ENCODE data around the gene AJUBA. TPM values are rescaled to one million over a fixed set of nuclear protein-coding genes. Genes with fewer than 3 reads are reported as not detected.

AJUBA gene
- 20.2 and 32.7 TPM in 2 replicates for total RNA-seq (2022)
- Bru-seq, nascent RNA = percentile 69 among the genes with signal in this experiment
- BruChase-seq, experiment 1, labeled RNA remaining after a 6-hour chase = percentile 94 among the genes with signal in this experiment
- BruChase-seq, experiment 2, labeled RNA remaining after a 2-hour chase = percentile 97 among the genes with signal in this experiment
- long read RNA-seq, full-length matches to known transcripts = 14 of 20 reads
- long read RNA-seq, partial matches to known transcripts = 5 of 20 reads
- long read RNA-seq, other reads (novel, unspliced or antisense) = 1 of 20 reads

- no peak within 1 kb of the TSS for H3K4me3 Mint-ChIP-seq (ENCODE audit: low read depth, unreplicated experiment)
- BruUV-seq (replicated peaks) = no TSS peak
- intact Hi-C loops (cut with micrococcal nuclease; ENCODE audit: unreplicated experiment) = loop anchor here (1.0 to 5.0 kb wide), 3 partner anchors 9 to 425 kb away; no protein-coding TSS in a partner anchor
- peaks cover 29% of the 10 kb centered on the region for H3K36me3 Mint-ChIP-seq (ENCODE audit: insufficient read depth, unreplicated experiment)
- TF ChIP-seq CTCF (IDR thresholded peaks at IDR 0.05; ENCODE audit: unreplicated experiment) = no peak
- DNase-seq = peak; percentile 90
- no peaks in the 10 kb centered on the region for H3K27me3 Mint-ChIP-seq (ENCODE audit: unreplicated experiment)
- H3K9me3 Mint-ChIP-seq (ENCODE audit: low read depth, unreplicated experiment) = no peaks in the 10 kb centered on the region
- CTCF ChIA-PET = interaction anchor here (0.6 to 2.6 kb wide), 9 partner anchors 9 to 160 kb away, joined by 3 to 10 read pairs (median 5); partner anchors contain the start of genes CDH24, HAUS4 and PRMT5
- H3K27ac Mint-ChIP-seq (ENCODE audit: unreplicated experiment) = no peak within 1 kb of the TSS
- H3K4me1 Mint-ChIP-seq (ENCODE audit: low read depth, unreplicated experiment) = peaks cover 27% of the 10 kb centered on the region
These were observed at the start of gene AJUBA for GRCh38 chr14:22982477-22983245. Gene AJUBA, minus strand, starts transcription at chr14:22982551. Its CDS starts 285 bp downstream, at chr14:22982266.

- no peak for DNase-seq
- TSS peak; percentile 11 for BruUV-seq (replicated peaks)
- no peak for TF ChIP-seq CTCF (IDR thresholded peaks at IDR 0.05; ENCODE audit: unreplicated experiment)
- Mint-ChIP-seq H3K4me3 (ENCODE audit: low read depth, unreplicated experiment) (no peak overlapping the region), H3K4me1 (ENCODE audit: low read depth, unreplicated experiment) (peaks cover 8% of the 10 kb centered on the region), H3K27me3 (ENCODE audit: unreplicated experiment) (no peaks in the 10 kb centered on the region), H3K9me3 (ENCODE audit: low read depth, unreplicated experiment) (no peaks in the 10 kb centered on the region), H3K36me3 (ENCODE audit: insufficient read depth, unreplicated experiment) (peaks cover 54% of the 10 kb centered on the region), H3K27ac (ENCODE audit: unreplicated experiment) (no peak overlapping the region)
- CTCF ChIA-PET = interaction anchor here (0.7 kb wide), 1 partner anchor 619 kb away, joined by 6 read pairs; no protein-coding TSS in a partner anchor
- intact Hi-C loops (cut with micrococcal nuclease; ENCODE audit: unreplicated experiment) = no loop called here
These were observed 48.6 kb upstream of the AJUBA start for GRCh38 chr14:23030936-23031335.

GRCh38 chr14:23028799-23029198, 46.4 kb upstream of the AJUBA start:
- H3K27ac Mint-ChIP-seq (ENCODE audit: unreplicated experiment) = no peak overlapping the region
- no peaks in the 10 kb centered on the region for H3K27me3 Mint-ChIP-seq (ENCODE audit: unreplicated experiment)
- H3K4me1 Mint-ChIP-seq (ENCODE audit: low read depth, unreplicated experiment) = peaks cover 6% of the 10 kb centered on the region
- intact Hi-C loops (cut with micrococcal nuclease; ENCODE audit: unreplicated experiment) = no loop called here
- BruUV-seq (replicated peaks) = no TSS peak
- H3K9me3 Mint-ChIP-seq (ENCODE audit: low read depth, unreplicated experiment) = no peaks in the 10 kb centered on the region
- CTCF ChIA-PET = no interaction called here
- no peak for DNase-seq
- H3K36me3 Mint-ChIP-seq (ENCODE audit: insufficient read depth, unreplicated experiment) = peaks cover 51% of the 10 kb centered on the region
- H3K4me3 Mint-ChIP-seq (ENCODE audit: low read depth, unreplicated experiment) = no peak overlapping the region
- TF ChIP-seq CTCF (IDR thresholded peaks at IDR 0.05; ENCODE audit: unreplicated experiment) = no peak

GRCh38 chr14:23025151-23025814, 42.9 kb upstream of the AJUBA start:
- CTCF ChIA-PET = no interaction called here
- Mint-ChIP-seq H3K36me3 (ENCODE audit: insufficient read depth, unreplicated experiment) (peaks cover 26% of the 10 kb centered on the region), H3K4me3 (ENCODE audit: low read depth, unreplicated experiment) (no peak overlapping the region), H3K27me3 (ENCODE audit: unreplicated experiment) (no peaks in the 10 kb centered on the region), H3K4me1 (ENCODE audit: low read depth, unreplicated experiment) (no peaks in the 10 kb centered on the region), H3K27ac (ENCODE audit: unreplicated experiment) (no peak overlapping the region), H3K9me3 (ENCODE audit: low read depth, unreplicated experiment) (no peaks in the 10 kb centered on the region)
- BruUV-seq (replicated peaks) = no TSS peak
- no peak for TF ChIP-seq CTCF (IDR thresholded peaks at IDR 0.05; ENCODE audit: unreplicated experiment)
- no peak for DNase-seq
- intact Hi-C loops (cut with micrococcal nuclease; ENCODE audit: unreplicated experiment) = no loop called here

Data from Calu3 (cell line).